ENCODE data around the gene IFITM1. TPM values are rescaled to one million over a fixed set of nuclear protein-coding genes. Genes with fewer than 3 reads are reported as not detected.

IFITM1 gene
- total and polyA plus RNA-seq, 9 of the 15 experiments (the other 6 are each of a cell fraction or from before 2014, with no cell fraction given) = 691 to 5,579 (median 974) TPM

DNA sequence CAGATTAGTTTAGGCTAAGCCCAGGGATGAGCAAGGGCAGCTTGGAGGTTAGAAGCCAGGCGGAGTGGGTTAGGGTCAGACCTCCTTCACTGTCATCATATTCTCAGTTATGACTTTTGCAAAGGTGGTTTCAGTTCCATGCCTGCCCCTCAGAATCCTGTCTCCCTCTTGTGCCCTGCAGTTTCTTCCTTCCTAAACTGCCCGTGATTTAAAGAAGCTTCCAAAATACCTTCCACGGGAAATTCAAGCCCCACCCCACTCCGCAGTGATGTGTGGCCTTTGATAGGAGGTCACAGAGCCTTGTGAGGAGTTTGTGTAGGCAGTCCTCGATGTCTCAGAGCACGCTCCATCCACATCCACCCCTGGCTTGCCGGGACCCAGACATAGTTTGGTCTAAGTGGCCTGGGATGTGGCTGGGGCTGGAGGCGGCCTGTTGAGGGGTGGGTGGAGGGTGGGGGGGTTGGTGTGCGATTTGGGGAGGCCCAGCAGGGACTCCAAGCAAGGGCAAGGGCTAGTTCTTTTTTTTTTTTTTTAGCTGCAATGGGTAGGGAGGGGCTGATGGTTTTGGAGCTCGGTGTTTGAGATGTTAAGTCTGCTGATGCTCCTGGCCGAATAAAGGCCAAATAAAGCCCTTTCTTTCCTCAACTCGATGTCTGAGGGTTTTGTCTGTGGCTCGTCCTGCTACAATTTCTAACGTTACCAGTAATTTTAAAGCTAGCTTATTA, 1.6 kb upstream of the IFITM1 start (continued):
- TF ChIP-seq, protein P1, sequence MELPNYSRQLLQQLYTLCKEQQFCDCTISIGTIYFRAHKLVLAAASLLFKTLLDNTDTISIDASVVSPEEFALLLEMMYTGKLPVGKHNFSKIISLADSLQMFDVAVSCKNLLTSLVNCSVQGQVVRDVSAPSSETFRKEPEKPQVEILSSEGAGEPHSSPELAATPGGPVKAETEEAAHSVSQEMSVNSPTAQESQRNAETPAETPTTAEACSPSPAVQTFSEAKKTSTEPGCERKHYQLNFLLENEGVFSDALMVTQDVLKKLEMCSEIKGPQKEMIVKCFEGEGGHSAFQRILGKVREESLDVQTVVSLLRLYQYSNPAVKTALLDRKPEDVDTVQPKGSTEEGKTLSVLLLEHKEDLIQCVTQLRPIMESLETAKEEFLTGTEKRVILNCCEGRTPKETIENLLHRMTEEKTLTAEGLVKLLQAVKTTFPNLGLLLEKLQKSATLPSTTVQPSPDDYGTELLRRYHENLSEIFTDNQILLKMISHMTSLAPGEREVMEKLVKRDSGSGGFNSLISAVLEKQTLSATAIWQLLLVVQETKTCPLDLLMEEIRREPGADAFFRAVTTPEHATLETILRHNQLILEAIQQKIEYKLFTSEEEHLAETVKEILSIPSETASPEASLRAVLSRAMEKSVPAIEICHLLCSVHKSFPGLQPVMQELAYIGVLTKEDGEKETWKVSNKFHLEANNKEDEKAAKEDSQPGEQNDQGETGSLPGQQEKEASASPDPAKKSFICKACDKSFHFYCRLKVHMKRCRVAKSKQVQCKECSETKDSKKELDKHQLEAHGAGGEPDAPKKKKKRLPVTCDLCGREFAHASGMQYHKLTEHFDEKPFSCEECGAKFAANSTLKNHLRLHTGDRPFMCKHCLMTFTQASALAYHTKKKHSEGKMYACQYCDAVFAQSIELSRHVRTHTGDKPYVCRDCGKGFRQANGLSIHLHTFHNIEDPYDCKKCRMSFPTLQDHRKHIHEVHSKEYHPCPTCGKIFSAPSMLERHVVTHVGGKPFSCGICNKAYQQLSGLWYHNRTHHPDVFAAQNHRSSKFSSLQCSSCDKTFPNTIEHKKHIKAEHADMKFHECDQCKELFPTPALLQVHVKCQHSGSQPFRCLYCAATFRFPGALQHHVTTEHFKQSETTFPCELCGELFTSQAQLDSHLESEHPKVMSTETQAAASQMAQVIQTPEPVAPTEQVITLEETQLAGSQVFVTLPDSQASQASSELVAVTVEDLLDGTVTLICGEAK (IDR thresholded peaks at IDR 0.05) = 0 out of 2 replicates have a peak, but pooled peaks have one; percentile 9
- TF ChIP-seq, protein P1 (CRISPR knock-in tag; IDR thresholded peaks at IDR 0.05) = no peak
- TF ChIP-seq RHOXF2B (CRISPR knock-in tag; conservative IDR thresholded peaks at IDR 0.05) (no peak), ZNF589 (CRISPR knock-in tag; IDR thresholded peaks at IDR 0.05; ENCODE audit: low read depth) (no peak), NEUROD1 (IDR thresholded peaks at IDR 0.05; ENCODE audit: borderline replicate concordance, low read depth, low read length, partially characterized antibody) (no peak), GABPB2 (CRISPR knock-in tag; conservative IDR thresholded peaks at IDR 0.05) (no peak), HMG20A (CRISPR knock-in tag; conservative IDR thresholded peaks at IDR 0.05) (no peak), RBFOX2 (IDR thresholded peaks at IDR 0.05; ENCODE audit: low read depth, low read length) (peak; percentile 35; the same call in 1 of the 2 replicates), SMAD4 (CRISPR knock-in tag; conservative IDR thresholded peaks at IDR 0.05) (no peak), CHD1 (IDR thresholded peaks at IDR 0.05; ENCODE audit: low read length) (no peak), NONO (IDR thresholded peaks at IDR 0.05; ENCODE audit: low read depth in 2 of 2, low read length in 1 of 2) (no peak), TRIM24 (IDR thresholded peaks at IDR 0.05) (no peak), L3MBTL2 (IDR thresholded peaks at IDR 0.05) (peak; percentile 73), ZC3H4 (CRISPR knock-in tag; IDR thresholded peaks at IDR 0.05; ENCODE audit: borderline replicate concordance) (no peak), ATF1 (CRISPR knock-in tag; IDR thresholded peaks at IDR 0.05) (no peak), ATF1 (tag; IDR thresholded peaks at IDR 0.05) (peak; percentile 28; the same call in 1 of the 2 replicates), ZNF57 (CRISPR knock-in tag; IDR thresholded peaks at IDR 0.05) (no peak)
- TF ChIP-seq, protein P2, sequence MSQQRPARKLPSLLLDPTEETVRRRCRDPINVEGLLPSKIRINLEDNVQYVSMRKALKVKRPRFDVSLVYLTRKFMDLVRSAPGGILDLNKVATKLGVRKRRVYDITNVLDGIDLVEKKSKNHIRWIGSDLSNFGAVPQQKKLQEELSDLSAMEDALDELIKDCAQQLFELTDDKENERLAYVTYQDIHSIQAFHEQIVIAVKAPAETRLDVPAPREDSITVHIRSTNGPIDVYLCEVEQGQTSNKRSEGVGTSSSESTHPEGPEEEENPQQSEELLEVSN (IDR thresholded peaks at IDR 0.05; ENCODE audit: borderline replicate concordance in 1 of 2, extremely low read depth in 1 of 2, insufficient read depth in 1 of 2, insufficient read length in 1 of 2, low read depth in 1 of 2, low read length in 1 of 2, poor library complexity in 1 of 2, severe bottlenecking in 1 of 2) = peak in 1 of 2 experiments; percentile 44

Data from K562 (cell line).